ENCODE measurements around the gene AFF3.

The AFF3 gene

GRCh38 chr2:100039291-100039980 lies 103.0 kb downstream of the AFF3 start:
- DNase-seq = no peak

GRCh38 chr2:100038011-100038410 lies 104.4 kb downstream of the AFF3 start:
- DNase-seq = no peak

- DNase-seq = no peak
Measured at GRCh38 chr2:100036793-100037192, 105.6 kb downstream of the AFF3 start.

GRCh38 chr2:100036026-100036425 lies 106.4 kb downstream of the AFF3 start:
- no peak for DNase-seq

GRCh38 chr2:100034431-100034830 lies 108.0 kb downstream of the AFF3 start:
- DNase-seq = no peak

GRCh38 chr2:100033976-100034375 lies 108.4 kb downstream of the AFF3 start:
- no peak for DNase-seq

GRCh38 chr2:100031604-100032003 lies 110.8 kb downstream of the AFF3 start:
- no peak for DNase-seq

GRCh38 chr2:100029460-100029859 lies 112.9 kb downstream of the AFF3 start:
- DNase-seq = no peak

GRCh38 chr2:100021791-100022340 lies 120.5 kb downstream of the AFF3 start:
- DNase-seq = no peak

GRCh38 chr2:100019499-100019898 lies 122.9 kb downstream of the AFF3 start:
- DNase-seq = no peak

- no peak for DNase-seq
Measured at GRCh38 chr2:100018341-100019193, 123.8 kb downstream of the AFF3 start.

- no peak for DNase-seq
Measured at GRCh38 chr2:100017633-100018032, 124.8 kb downstream of the AFF3 start.

- DNase-seq = no peak
Measured at GRCh38 chr2:100016756-100017155, 125.6 kb downstream of the AFF3 start.

GRCh38 chr2:100015849-100016248 lies 126.5 kb downstream of the AFF3 start:
- DNase-seq = no peak

GRCh38 chr2:100013892-100014677 lies 128.3 kb downstream of the AFF3 start:
- DNase-seq = no peak

- no peak for DNase-seq
Measured at GRCh38 chr2:100012561-100012960, 129.8 kb downstream of the AFF3 start.

- DNase-seq = no peak
Measured at GRCh38 chr2:100011272-100011731, 131.1 kb downstream of the AFF3 start.

- no peak for DNase-seq
Measured at GRCh38 chr2:100010606-100011005, 131.8 kb downstream of the AFF3 start.

GRCh38 chr2:100009743-100010142 lies 132.6 kb downstream of the AFF3 start:
- DNase-seq = no peak

- DNase-seq = no peak
Measured at GRCh38 chr2:100008956-100009355, 133.4 kb downstream of the AFF3 start.

GRCh38 chr2:100006516-100006915 lies 135.9 kb downstream of the AFF3 start:
- DNase-seq = no peak

GRCh38 chr2:100004959-100005387 lies 137.4 kb downstream of the AFF3 start:
- DNase-seq = no peak

GRCh38 chr2:100004348-100004884 lies 138.0 kb downstream of the AFF3 start:
- no peak for DNase-seq
